Measurements from ENCODE around the gene PHF2. TPM values are rescaled to one million over a fixed set of nuclear protein-coding genes. Genes with fewer than 3 reads are reported as not detected.

PHF2 gene
- polyA plus RNA-seq, 3 donors = 0.40 to 16.0 (median 0.97) TPM

DNA sequence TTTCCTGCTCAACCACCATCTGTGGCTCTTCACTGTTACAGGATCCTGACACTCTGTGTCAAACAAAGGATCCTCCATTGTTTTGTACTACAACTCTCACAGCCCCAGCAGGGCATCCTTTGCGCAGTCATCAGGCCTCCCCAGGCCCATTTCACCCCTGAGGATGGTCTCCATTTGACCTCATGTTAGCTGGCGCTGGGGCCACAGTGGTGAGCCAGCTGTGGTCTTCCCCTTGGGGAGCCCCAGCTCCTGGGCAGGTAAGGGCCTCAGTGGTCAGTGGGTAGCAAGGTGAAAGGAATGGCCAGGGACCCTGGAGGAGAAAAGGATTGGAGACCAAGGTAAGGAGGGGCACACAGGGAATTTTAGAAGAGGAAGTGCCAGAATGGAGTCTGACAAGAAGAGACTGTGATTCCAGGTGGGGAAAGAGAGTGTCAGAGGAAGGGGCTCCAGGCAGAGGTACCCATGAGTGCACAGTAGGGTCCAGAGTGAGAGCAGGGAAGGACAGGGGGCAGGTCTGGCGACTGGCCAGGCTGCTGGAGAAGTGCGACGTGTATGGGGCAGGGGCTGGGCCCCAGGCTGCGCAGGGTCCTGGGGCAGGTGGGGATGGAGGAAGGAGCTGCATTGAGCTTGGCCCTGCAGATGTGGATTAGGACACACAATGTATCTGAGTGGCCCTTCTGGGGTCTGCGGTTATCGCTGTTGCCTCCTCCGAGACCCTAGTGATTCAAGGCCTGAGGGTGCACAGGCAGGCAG lies 109.9 kb downstream of the PHF2 start:
- no peak overlapping the region for H3K4me2 ChIP-seq (replicated peaks; ENCODE audit: extremely low read depth, low read length, poor library complexity, severe bottlenecking)
- no peak overlapping the region for H3K4me3 Mint-ChIP-seq
- intact Hi-C loops (cut with micrococcal nuclease) = no loop called here
- H3K36me3 Mint-ChIP-seq = no peaks in the 10 kb centered on the region
- no peaks in the 10 kb centered on the region for H3K79me2 ChIP-seq (ENCODE audit: insufficient read depth, low read length)
- WGBS (ENCODE audit: insufficient coverage) = 92% methylated on average over 8 of the region's 9 CpGs
- no peaks in the 10 kb centered on the region for H3K4me1 ChIP-seq (ENCODE audit: control insufficient read depth in 1 of 2, insufficient read depth in 2 of 2, low read length in 2 of 2)
- H3K9me3 Mint-ChIP-seq = peaks cover 7 to 24% (median 18%) of the 10 kb centered on the region in 7 donors
- H3K27me3 Mint-ChIP-seq (ENCODE audit: low read depth in 3 of 3) = peaks cover 3 to 11% (median 8%) of the 10 kb centered on the region in 3 donors
- H3K9ac ChIP-seq (ENCODE audit: insufficient read depth, low read length, poor library complexity, severe bottlenecking) = no peak overlapping the region
- DNase-seq = no peak
- H3K4me1 Mint-ChIP-seq = peaks cover 5% of the 10 kb centered on the region
- no peaks in the 10 kb centered on the region for H3K27me3 ChIP-seq (ENCODE audit: control insufficient read depth in 2 of 2, insufficient read depth in 2 of 2, low read length in 2 of 2)
- no peak overlapping the region for H3K27ac ChIP-seq (ENCODE audit: low read depth in 1 of 2, low read length in 2 of 2)
- H3K36me3 ChIP-seq (replicated peaks in 1 of 2; ENCODE audit: control insufficient read depth in 1 of 2, insufficient read depth in 2 of 2, low read length in 2 of 2) = no peaks in the 10 kb centered on the region
- no peaks in the 10 kb centered on the region for H4K20me1 ChIP-seq (ENCODE audit: insufficient read depth, low read length)
- no peak overlapping the region for H3K27ac Mint-ChIP-seq
- TF ChIP-seq, protein P1, sequence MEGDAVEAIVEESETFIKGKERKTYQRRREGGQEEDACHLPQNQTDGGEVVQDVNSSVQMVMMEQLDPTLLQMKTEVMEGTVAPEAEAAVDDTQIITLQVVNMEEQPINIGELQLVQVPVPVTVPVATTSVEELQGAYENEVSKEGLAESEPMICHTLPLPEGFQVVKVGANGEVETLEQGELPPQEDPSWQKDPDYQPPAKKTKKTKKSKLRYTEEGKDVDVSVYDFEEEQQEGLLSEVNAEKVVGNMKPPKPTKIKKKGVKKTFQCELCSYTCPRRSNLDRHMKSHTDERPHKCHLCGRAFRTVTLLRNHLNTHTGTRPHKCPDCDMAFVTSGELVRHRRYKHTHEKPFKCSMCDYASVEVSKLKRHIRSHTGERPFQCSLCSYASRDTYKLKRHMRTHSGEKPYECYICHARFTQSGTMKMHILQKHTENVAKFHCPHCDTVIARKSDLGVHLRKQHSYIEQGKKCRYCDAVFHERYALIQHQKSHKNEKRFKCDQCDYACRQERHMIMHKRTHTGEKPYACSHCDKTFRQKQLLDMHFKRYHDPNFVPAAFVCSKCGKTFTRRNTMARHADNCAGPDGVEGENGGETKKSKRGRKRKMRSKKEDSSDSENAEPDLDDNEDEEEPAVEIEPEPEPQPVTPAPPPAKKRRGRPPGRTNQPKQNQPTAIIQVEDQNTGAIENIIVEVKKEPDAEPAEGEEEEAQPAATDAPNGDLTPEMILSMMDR (IDR thresholded peaks at IDR 0.05) = no peak
- peaks cover 0 to 12% of the 10 kb centered on the region in 2 donors for H3K9me3 ChIP-seq (replicated peaks in 1 of 2; ENCODE audit: control insufficient read depth in 1 of 2, insufficient read depth in 1 of 2, low read length in 2 of 2)
- no peak overlapping the region for H3K4me3 ChIP-seq (replicated peaks in 1 of 3; ENCODE audit: low read depth in 2 of 3, low read length in 3 of 3)
- H2AFZ ChIP-seq (ENCODE audit: insufficient read depth, low read depth, low read length, poor library complexity, severe bottlenecking) = no peak overlapping the region

DNA sequence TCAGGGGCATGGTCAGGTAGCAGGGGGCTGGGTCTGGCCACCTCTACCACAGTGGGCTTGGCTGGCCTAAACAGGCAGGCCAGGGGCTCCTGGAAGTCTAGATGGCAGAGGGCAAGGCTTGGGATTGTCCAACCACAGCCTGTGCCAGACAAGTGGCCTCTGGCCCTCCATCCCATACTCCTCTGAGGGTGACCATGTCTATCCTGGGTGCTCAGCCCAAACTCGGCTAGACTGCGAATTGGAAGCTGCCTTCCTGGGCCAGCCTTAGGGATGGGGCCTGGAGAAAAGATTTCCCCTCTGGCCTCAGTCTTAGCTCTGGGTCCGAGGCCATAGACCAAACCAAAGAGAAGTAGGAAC lies 110.5 kb downstream of the PHF2 start:
- Histone ChIP-seq H3K27me3 (ENCODE audit: control insufficient read depth in 2 of 2, insufficient read depth in 2 of 2, low read length in 2 of 2) (no peaks in the 10 kb centered on the region), H3K9ac (ENCODE audit: insufficient read depth, low read length, poor library complexity, severe bottlenecking) (no peak overlapping the region), H3K4me3 (replicated peaks in 1 of 3; ENCODE audit: low read depth in 2 of 3, low read length in 3 of 3) (no peak overlapping the region), H4K20me1 (ENCODE audit: insufficient read depth, low read length) (no peaks in the 10 kb centered on the region), H3K36me3 (replicated peaks in 1 of 2; ENCODE audit: control insufficient read depth in 1 of 2, insufficient read depth in 2 of 2, low read length in 2 of 2) (no peaks in the 10 kb centered on the region), H3K4me1 (ENCODE audit: control insufficient read depth in 1 of 2, insufficient read depth in 2 of 2, low read length in 2 of 2) (no peaks in the 10 kb centered on the region), H3K4me2 (replicated peaks; ENCODE audit: extremely low read depth, low read length, poor library complexity, severe bottlenecking) (no peak overlapping the region), H3K79me2 (ENCODE audit: insufficient read depth, low read length) (no peaks in the 10 kb centered on the region), H3K9me3 (replicated peaks in 1 of 2; ENCODE audit: control insufficient read depth in 1 of 2, insufficient read depth in 1 of 2, low read length in 2 of 2) (peaks cover 0 to 12% of the 10 kb centered on the region in 2 donors), H2AFZ (ENCODE audit: insufficient read depth, low read depth, low read length, poor library complexity, severe bottlenecking) (no peak overlapping the region), H3K27ac (ENCODE audit: low read depth in 1 of 2, low read length in 2 of 2) (no peak overlapping the region)
- TF ChIP-seq, protein P1 (IDR thresholded peaks at IDR 0.05) = no peak
- no peaks in the 10 kb centered on the region for H3K36me3 Mint-ChIP-seq
- peaks cover 7 to 26% (median 18%) of the 10 kb centered on the region in 7 donors for H3K9me3 Mint-ChIP-seq
- DNase-seq = no peak
- no peak overlapping the region for H3K27ac Mint-ChIP-seq
- intact Hi-C loops (cut with micrococcal nuclease) = no loop called here
- H3K4me3 Mint-ChIP-seq = no peak overlapping the region
- H3K27me3 Mint-ChIP-seq (ENCODE audit: low read depth in 3 of 3) = peaks cover 3 to 11% (median 4%) of the 10 kb centered on the region in 3 donors
- whole genome bisulfite sequencing (ENCODE audit: insufficient coverage) = 91% methylated on average over 3 of the region's 3 CpGs
- H3K4me1 Mint-ChIP-seq = peaks cover 5% of the 10 kb centered on the region

Data from CD14-positive monocyte (primary cell).